ENCODE results near the gene TRIM17.

DNA sequence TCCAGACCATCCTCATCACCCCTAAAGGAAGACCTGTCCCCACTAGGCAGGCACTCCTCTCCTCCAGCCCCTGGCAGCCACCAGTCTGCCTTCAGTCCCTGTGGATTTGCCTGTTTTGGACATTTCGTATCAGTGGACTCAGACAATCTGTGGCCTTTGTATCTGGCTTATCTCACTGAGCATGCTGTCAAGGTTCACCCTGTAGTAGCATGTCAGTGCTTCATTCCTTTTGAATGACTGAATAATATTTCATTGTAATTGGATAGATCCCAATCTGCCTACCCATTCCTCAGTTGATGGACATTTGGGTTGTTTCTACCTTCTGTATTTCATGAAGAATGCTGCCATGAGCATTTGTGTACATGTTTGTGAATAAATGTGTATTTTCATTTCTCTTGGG is 37.6 kb upstream of the TRIM17 start:
- no peak for TF ChIP-seq EZH2 (IDR thresholded peaks at IDR 0.05)
- TF ChIP-seq, protein P1, sequence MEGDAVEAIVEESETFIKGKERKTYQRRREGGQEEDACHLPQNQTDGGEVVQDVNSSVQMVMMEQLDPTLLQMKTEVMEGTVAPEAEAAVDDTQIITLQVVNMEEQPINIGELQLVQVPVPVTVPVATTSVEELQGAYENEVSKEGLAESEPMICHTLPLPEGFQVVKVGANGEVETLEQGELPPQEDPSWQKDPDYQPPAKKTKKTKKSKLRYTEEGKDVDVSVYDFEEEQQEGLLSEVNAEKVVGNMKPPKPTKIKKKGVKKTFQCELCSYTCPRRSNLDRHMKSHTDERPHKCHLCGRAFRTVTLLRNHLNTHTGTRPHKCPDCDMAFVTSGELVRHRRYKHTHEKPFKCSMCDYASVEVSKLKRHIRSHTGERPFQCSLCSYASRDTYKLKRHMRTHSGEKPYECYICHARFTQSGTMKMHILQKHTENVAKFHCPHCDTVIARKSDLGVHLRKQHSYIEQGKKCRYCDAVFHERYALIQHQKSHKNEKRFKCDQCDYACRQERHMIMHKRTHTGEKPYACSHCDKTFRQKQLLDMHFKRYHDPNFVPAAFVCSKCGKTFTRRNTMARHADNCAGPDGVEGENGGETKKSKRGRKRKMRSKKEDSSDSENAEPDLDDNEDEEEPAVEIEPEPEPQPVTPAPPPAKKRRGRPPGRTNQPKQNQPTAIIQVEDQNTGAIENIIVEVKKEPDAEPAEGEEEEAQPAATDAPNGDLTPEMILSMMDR (IDR thresholded peaks at IDR 0.05), result no peak
- no peak for TF ChIP-seq EZH2phosphoT487 (IDR thresholded peaks at IDR 0.05)
